Anterior cingulate cortex (tissue), 58 donors: ENCODE data around the gene RNF14.
"Not testable (repeated sequence)": the region's sequence is repeated elsewhere in the genome, so short reads cannot be mapped to it uniquely, and the experiment has no call there.

ENCODE experiments used
- DNase-seq, 58 donors: peaks; one replicate each; lab custom pipeline; 2025; lab: John Stamatoyannopoulos, UW

RNF14 gene

GRCh38 chr5:142037599-142037998, 68.7 kb downstream of the RNF14 start:
- not testable (repeated sequence) for DNase-seq

DNA sequence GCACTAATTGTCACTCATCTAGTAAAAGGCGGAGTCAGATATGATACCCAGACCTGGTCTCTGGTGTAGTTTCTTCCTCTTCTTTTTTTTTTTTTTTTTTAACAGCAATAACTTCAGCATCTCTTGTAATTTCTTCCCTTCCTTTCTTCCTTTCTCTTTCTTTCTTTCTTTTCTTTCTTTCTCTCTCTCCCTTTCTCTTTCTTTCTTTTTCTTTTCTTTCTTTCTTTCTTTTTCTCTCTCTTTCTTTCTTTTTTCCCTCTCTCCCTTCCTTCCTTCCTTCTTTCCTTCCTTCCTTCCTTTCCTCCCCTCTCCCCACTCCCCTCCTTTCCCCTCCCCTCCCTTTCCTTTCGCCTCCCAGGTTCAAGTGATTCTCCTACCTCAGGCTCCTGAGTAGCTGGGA, 69.8 kb downstream of the RNF14 start:
- DNase-seq, result no peak
